K562 (cell line): ENCODE data around the gene RAB1B. TPM values are rescaled to one million over a fixed set of nuclear protein-coding genes. Genes with fewer than 3 reads are reported as not detected.

ENCODE experiments used
- ARID3A ChIP-seq: IDR thresholded peaks from 2 replicates; pipeline ENCODE4 v1.6.1; 2012; ENCODE audit warnings: low read depth, low read length, improper control_type of control experiment, borderline replicate concordance
- BCOR ChIP-seq: fragments of 450-650 bp; IDR thresholded peaks from 2 replicates; pipeline ENCODE4 v1.6.1; 2016
- CUX1 ChIP-seq: fragments of 200-800 bp; sonication (Bioruptor generic); IDR thresholded peaks from 2 replicates; pipeline ENCODE4 v1.6.1; 2016; ENCODE audit warnings: missing genetic modification characterization, missing compliant biosample characterization
- GATAD2B ChIP-seq: fragments of 450-650 bp; IDR thresholded peaks from 2 replicates; pipeline ENCODE4 v1.6.1; 2017; ENCODE audit warnings: mild to moderate bottlenecking, borderline replicate concordance
- NFE2 ChIP-seq: IDR thresholded peaks from 2 replicates; pipeline ENCODE4 v1.6.1; 2014; ENCODE audit warnings: antibody characterized with exemption, low read depth
- NFYB ChIP-seq: IDR thresholded peaks from 2 replicates; pipeline ENCODE4 v1.6.1; 2011; ENCODE audit warnings: mild to moderate bottlenecking, moderate library complexity; ENCODE audit not compliant: insufficient read length; ENCODE audit errors: extremely low read depth
- NR2F6 ChIP-seq: fragments of 450-650 bp; formaldehyde crosslinking; IDR thresholded peaks from 2 replicates; pipeline ENCODE4 v1.4.0; 2020; ENCODE audit warnings: mild to moderate bottlenecking
- ZNF121 ChIP-seq: sonication (generic); formaldehyde crosslinking; conservative IDR thresholded peaks from 2 replicates; pipeline ENCODE4 v1.8.0; 2022; ENCODE audit warnings: missing genetic modification reagents
- ZNF175 ChIP-seq: fragments of 200-800 bp; sonication (Bioruptor generic); IDR thresholded peaks from 2 replicates; pipeline ENCODE4 v1.6.1; 2016; ENCODE audit warnings: low read depth, mild to moderate bottlenecking, missing genetic modification characterization, missing compliant biosample characterization
- ZNF354B ChIP-seq: fragments of 250-450 bp; sonication (Bioruptor Pico); IDR thresholded peaks from 2 replicates; pipeline ENCODE4 v1.4.0; 2020
- ZNF695 ChIP-seq: fragments of 450-650 bp; formaldehyde crosslinking; IDR thresholded peaks from 2 replicates; pipeline ENCODE4 v1.4.0; 2020; ENCODE audit warnings: mild to moderate bottlenecking, moderate library complexity
- polyA plus RNA-seq, 8 experiments: library from polyadenylated mRNA; depleted of rRNA in 4 of 8; stranded (reverse) in 5 of 8; unstranded in 3 of 8; fragments of >200 nt; fragmentation: Nextera tagmentation in 2 of 8; fragmentation: Illumina TruSeq in 1 of 8; extraction: Ambion mirVana in 2 of 8; extraction: Trizol in 1 of 8; gene quantifications; 2 replicates each; pipeline versions ENCODE4 v1.2.1 to v1.2.3, GENCODE V29; 2011 to 2014; ENCODE audit warnings: inconsistent platforms in 1 of 8, missing spikeins in 1 of 8
- total RNA-seq, 7 experiments: library from RNA; depleted of rRNA in 6 of 7; stranded (reverse); fragments of >200 nt in 6 of 7; fragmentation: Illumina TruSeq in 2 of 7; extraction: Trizol in 2 of 7; gene quantifications; 2 replicates each; pipeline versions ENCODE4 v1.2.1 to v1.2.3, GENCODE V29; 2011 to 2021; ENCODE audit warnings: low replicate concordance in 1 of 7
- TF ChIP-seq, protein P1 (sequence below): fragments of 450-650 bp; IDR thresholded peaks from 2 replicates; pipeline ENCODE4 v1.6.1; 2016; ENCODE audit warnings: borderline replicate concordance

RAB1B gene
- total and polyA plus RNA-seq, 9 of the 15 experiments (the other 6 are each of a cell fraction or from before 2014, with no cell fraction given), result 5.6 to 146 (median 98.6) TPM

- TF ChIP-seq ARID3A, result no peak
- no peak for TF ChIP-seq BCOR
- TF ChIP-seq ZNF354B, result no peak
- TF ChIP-seq CUX1 (CRISPR knock-in tag), result no peak
- no peak for TF ChIP-seq NR2F6 (CRISPR knock-in tag)
- no peak for TF ChIP-seq ZNF175 (CRISPR knock-in tag)
- TF ChIP-seq ZNF121 (CRISPR knock-in tag), result no peak
- TF ChIP-seq GATAD2B, result no peak
- no peak for TF ChIP-seq ZNF695 (CRISPR knock-in tag)
- TF ChIP-seq, protein P1, sequence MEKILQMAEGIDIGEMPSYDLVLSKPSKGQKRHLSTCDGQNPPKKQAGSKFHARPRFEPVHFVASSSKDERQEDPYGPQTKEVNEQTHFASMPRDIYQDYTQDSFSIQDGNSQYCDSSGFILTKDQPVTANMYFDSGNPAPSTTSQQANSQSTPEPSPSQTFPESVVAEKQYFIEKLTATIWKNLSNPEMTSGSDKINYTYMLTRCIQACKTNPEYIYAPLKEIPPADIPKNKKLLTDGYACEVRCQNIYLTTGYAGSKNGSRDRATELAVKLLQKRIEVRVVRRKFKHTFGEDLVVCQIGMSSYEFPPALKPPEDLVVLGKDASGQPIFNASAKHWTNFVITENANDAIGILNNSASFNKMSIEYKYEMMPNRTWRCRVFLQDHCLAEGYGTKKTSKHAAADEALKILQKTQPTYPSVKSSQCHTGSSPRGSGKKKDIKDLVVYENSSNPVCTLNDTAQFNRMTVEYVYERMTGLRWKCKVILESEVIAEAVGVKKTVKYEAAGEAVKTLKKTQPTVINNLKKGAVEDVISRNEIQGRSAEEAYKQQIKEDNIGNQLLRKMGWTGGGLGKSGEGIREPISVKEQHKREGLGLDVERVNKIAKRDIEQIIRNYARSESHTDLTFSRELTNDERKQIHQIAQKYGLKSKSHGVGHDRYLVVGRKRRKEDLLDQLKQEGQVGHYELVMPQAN, result no peak
- no peak for TF ChIP-seq NFE2
- TF ChIP-seq NFYB, result no peak
These were observed 21.1 kb upstream of the RAB1B start (continued) for GRCh38 chr11:66247295-66247694.
